Mesenchymal stem cell (in vitro differentiated cells and primary cell): ENCODE data around the gene NOD2.

Source experiments
- DNase-seq: peaks from one replicate; pipeline ENCODE4 v3.0.0-alpha.2; 2013
- H2AFZ ChIP-seq: one replicate; pipeline ENCODE4 v1.6.1; 2013; ENCODE audit warnings: low read depth, mild to moderate bottlenecking, control low read depth, inconsistent platforms, low read length, moderate library complexity
- H2AK5ac ChIP-seq: 2 replicates; pipeline ENCODE4 v1.6.1; 2013; ENCODE audit warnings: low read length, moderate library complexity, mild to moderate bottlenecking, inconsistent platforms; ENCODE audit not compliant: severe bottlenecking
- H2BK120ac ChIP-seq: one replicate; pipeline ENCODE4 v1.6.1; 2013; ENCODE audit warnings: low read depth, mild to moderate bottlenecking, inconsistent platforms, low read length, moderate library complexity
- H2BK12ac ChIP-seq, 2 experiments: one replicate each; pipeline ENCODE4 v1.6.1; 2013; ENCODE audit warnings: inconsistent platforms in 2 of 2, low read length in 2 of 2, mild to moderate bottlenecking in 2 of 2, moderate library complexity in 2 of 2, control low read depth in 1 of 2
- H2BK15ac ChIP-seq: one replicate; pipeline ENCODE4 v1.6.1; 2013; ENCODE audit warnings: mild to moderate bottlenecking, low read depth, inconsistent platforms; ENCODE audit not compliant: poor library complexity, severe bottlenecking
- H2BK5ac ChIP-seq: 2 replicates; pipeline ENCODE4 v1.6.1; 2013; ENCODE audit warnings: low read depth, mild to moderate bottlenecking, low read length, control low read depth, inconsistent platforms; ENCODE audit not compliant: poor library complexity, severe bottlenecking
- H3K14ac ChIP-seq, 2 experiments: one replicate each; pipeline ENCODE4 v1.6.1; 2013; ENCODE audit warnings: inconsistent platforms in 2 of 2, low read length in 2 of 2, control low read depth in 1 of 2, mild to moderate bottlenecking in 1 of 2, moderate library complexity in 1 of 2
- H3K18ac ChIP-seq, 2 experiments: one replicate each; pipeline ENCODE4 v1.6.1; 2013; ENCODE audit warnings: inconsistent platforms in 2 of 2, low read length in 2 of 2, control low read depth in 1 of 2, low read depth in 1 of 2, mild to moderate bottlenecking in 1 of 2
- H3K23ac ChIP-seq, 2 experiments: one replicate each; pipeline ENCODE4 v1.6.1; 2013; ENCODE audit warnings: inconsistent platforms in 2 of 2, low read length in 2 of 2, mild to moderate bottlenecking in 2 of 2, moderate library complexity in 2 of 2, control low read depth in 1 of 2
- H3K27ac ChIP-seq: 2 replicates; pipeline ENCODE4 v1.5.1; 2013; ENCODE audit warnings: mild to moderate bottlenecking, moderate library complexity, low read length, control low read depth, inconsistent platforms; ENCODE audit not compliant: poor library complexity, severe bottlenecking
- H3K27me3 ChIP-seq, 2 experiments: 2 replicates each; pipeline versions ENCODE4 v1.6.1 to v1.7.0; 2013; ENCODE audit warnings: low read length in 2 of 2, mild to moderate bottlenecking in 2 of 2, moderate library complexity in 2 of 2, control low read depth in 1 of 2, inconsistent platforms in 1 of 2; ENCODE audit not compliant: control insufficient read depth in 1 of 2, insufficient read depth in 1 of 2
- H3K36me3 ChIP-seq, 2 experiments: 2 replicates each; pipeline versions ENCODE4 v1.6.1 to v1.7.0; 2013; ENCODE audit warnings: low read length in 2 of 2, control low read depth in 1 of 2, inconsistent platforms in 1 of 2, low read depth in 1 of 2, mild to moderate bottlenecking in 1 of 2; ENCODE audit not compliant: insufficient read depth in 2 of 2, control insufficient read depth in 1 of 2
- H3K4ac ChIP-seq, 2 experiments: one replicate each; pipeline ENCODE4 v1.6.1; 2013; ENCODE audit warnings: inconsistent platforms in 2 of 2, low read length in 2 of 2, mild to moderate bottlenecking in 2 of 2, moderate library complexity in 2 of 2, control low read depth in 1 of 2, low read depth in 1 of 2
- H3K4me1 ChIP-seq: 2 replicates; pipeline ENCODE4 v1.6.1; 2013; ENCODE audit warnings: low read depth, low read length, control low read depth; ENCODE audit not compliant: control insufficient read depth, insufficient read depth
- H3K4me2 ChIP-seq: 2 replicates; pipeline ENCODE4 v1.6.1; 2013; ENCODE audit warnings: low read length, mild to moderate bottlenecking, inconsistent platforms; ENCODE audit not compliant: poor library complexity, severe bottlenecking
- H3K4me3 ChIP-seq, 2 experiments: 2 replicates each; pipeline versions ENCODE4 v1.5.1 to v1.7.0; 2013; ENCODE audit warnings: low read length in 2 of 2, mild to moderate bottlenecking in 2 of 2, control low read depth in 1 of 2, low read depth in 1 of 2; ENCODE audit not compliant: insufficient read depth in 1 of 2
- H3K79me1 ChIP-seq: replicated peaks from 2 replicates; pipeline ENCODE4 v1.6.1; 2013; ENCODE audit warnings: mild to moderate bottlenecking, control low read depth, low read length, inconsistent platforms; ENCODE audit not compliant: poor library complexity, severe bottlenecking
- H3K9ac ChIP-seq: 2 replicates; pipeline ENCODE4 v1.7.0; 2013; ENCODE audit warnings: mild to moderate bottlenecking, low read length, moderate library complexity
- H3K9me3 ChIP-seq: 2 replicates; pipeline ENCODE4 v1.7.0; 2013; ENCODE audit warnings: mild to moderate bottlenecking, low read length; ENCODE audit not compliant: control insufficient read depth
- H4K8ac ChIP-seq: one replicate; pipeline ENCODE4 v1.6.1; 2013; ENCODE audit warnings: inconsistent platforms, mild to moderate bottlenecking, low read length, moderate library complexity
- H4K91ac ChIP-seq: one replicate; pipeline ENCODE4 v1.6.1; 2013; ENCODE audit warnings: mild to moderate bottlenecking, low read length, inconsistent platforms
- WGBS: methylation state at CpG from one replicate; pipeline ENCODE4 v1.1.7; 2013; ENCODE audit warnings: mixed read lengths; 5-methylcytosine and 5-hydroxymethylcytosine counted together

Gene NOD2

GRCh38 chr16:50747207-50747956, 54.0 kb downstream of the NOD2 start:
- no peak overlapping the region for H3K4me3 ChIP-seq
- H3K14ac ChIP-seq, result no peak overlapping the region
- H3K4ac ChIP-seq, result no peak overlapping the region
- no peak overlapping the region for H4K8ac ChIP-seq
- peak; percentile 9 for DNase-seq
- no peak overlapping the region for H2AFZ ChIP-seq
- peak overlapping the region; percentile 22 for H3K9ac ChIP-seq
- peaks cover 20% of the 10 kb centered on the region for H3K79me1 ChIP-seq
- no peak overlapping the region for H2BK5ac ChIP-seq
- 92% methylated on average over 7 of the region's 7 CpGs for WGBS
- H3K27ac ChIP-seq, result no peak overlapping the region
- H3K27me3 ChIP-seq, result no peaks in the 10 kb centered on the region
- no peaks in the 10 kb centered on the region for H3K9me3 ChIP-seq
- H3K4me2 ChIP-seq, result no peak overlapping the region
- no peak overlapping the region for H4K91ac ChIP-seq
- no peak overlapping the region for H2BK15ac ChIP-seq
- peaks cover 3 to 54% of the 10 kb centered on the region in 2 experiments for H3K36me3 ChIP-seq
- no peak overlapping the region for H3K18ac ChIP-seq
- peaks cover 8% of the 10 kb centered on the region for H3K4me1 ChIP-seq
- H2AK5ac ChIP-seq, result no peak overlapping the region
- no peak overlapping the region for H2BK120ac ChIP-seq
- H3K23ac ChIP-seq, result no peak overlapping the region
- no peak overlapping the region for H2BK12ac ChIP-seq

DNA sequence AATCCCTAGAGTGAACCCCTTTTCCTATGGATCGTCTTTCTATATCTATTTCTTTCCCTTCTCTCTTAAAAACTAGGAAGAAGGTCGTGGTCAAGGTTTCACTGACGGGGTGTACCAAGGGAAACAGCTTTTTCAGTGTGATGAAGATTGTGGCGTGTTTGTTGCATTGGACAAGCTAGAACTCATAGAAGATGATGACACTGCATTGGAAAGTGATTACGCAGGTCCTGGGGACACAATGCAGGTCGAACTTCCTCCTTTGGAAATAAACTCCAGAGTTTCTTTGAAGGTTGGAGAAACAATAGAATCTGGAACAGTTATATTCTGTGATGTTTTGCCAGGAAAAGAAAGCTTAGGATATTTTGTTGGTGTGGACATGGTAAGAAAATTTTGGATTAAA, 58.1 kb downstream of the NOD2 start:
- H3K4me2 ChIP-seq, result no peak overlapping the region
- H2BK120ac ChIP-seq, result no peak overlapping the region
- no peak overlapping the region for H3K4ac ChIP-seq
- no peak overlapping the region for H3K23ac ChIP-seq
- H3K14ac ChIP-seq, result no peak overlapping the region
- no peaks in the 10 kb centered on the region for H3K9me3 ChIP-seq
- DNase-seq, result no peak
- no peak overlapping the region for H3K18ac ChIP-seq
- H3K9ac ChIP-seq, result no peak overlapping the region
- no peaks in the 10 kb centered on the region for H3K4me1 ChIP-seq
- H4K8ac ChIP-seq, result no peak overlapping the region
- WGBS, result 95% methylated on average over 6 of the region's 6 CpGs
- no peak overlapping the region for H2BK12ac ChIP-seq
- H2AK5ac ChIP-seq, result no peak overlapping the region
- no peak overlapping the region for H3K4me3 ChIP-seq
- no peaks in the 10 kb centered on the region for H3K27me3 ChIP-seq
- no peak overlapping the region for H2BK5ac ChIP-seq
- no peak overlapping the region for H2BK15ac ChIP-seq
- no peak overlapping the region for H2AFZ ChIP-seq
- H3K36me3 ChIP-seq, result peaks cover 0 to 86% of the 10 kb centered on the region in 2 experiments
- H3K79me1 ChIP-seq, result peaks cover 16% of the 10 kb centered on the region
- H3K27ac ChIP-seq, result no peak overlapping the region
- H4K91ac ChIP-seq, result no peak overlapping the region

DNA sequence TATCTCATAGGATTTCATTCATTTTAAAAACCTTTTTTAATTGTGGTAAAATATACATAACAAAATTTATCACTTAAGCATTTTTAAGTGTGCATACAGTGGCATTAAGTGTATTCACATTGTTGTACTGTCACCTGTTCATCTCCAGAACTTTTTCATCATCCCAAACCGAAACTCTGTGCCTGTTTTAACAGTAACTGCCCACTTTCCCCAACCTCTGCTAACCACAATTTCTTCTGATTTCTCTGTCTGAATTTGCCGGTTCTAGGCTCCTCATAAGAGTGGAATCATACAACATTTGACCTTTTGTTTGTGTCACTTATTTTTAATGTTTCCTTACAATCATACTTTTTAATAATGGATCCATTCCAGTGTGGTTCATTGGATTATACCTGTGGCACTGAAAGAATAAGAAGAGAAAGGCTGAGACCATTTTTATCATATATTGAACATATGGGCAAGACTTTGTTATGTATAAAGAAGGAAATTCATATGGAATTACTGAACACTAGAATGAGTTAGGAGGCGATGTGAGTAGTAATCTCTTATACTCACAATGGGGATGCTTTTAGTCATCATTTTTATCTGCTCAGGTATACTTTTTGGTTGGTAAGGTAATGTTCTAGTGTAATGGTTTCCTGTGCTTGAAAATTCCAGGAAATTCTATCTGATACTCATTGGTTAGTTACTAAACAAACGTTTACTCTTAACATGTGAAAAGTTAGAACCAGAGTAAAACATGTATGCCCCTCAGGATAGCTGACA, 59.2 kb downstream of the NOD2 start:
- Histone ChIP-seq H3K18ac (no peak overlapping the region), H3K14ac (no peak overlapping the region), H4K8ac (no peak overlapping the region), H3K4me2 (no peak overlapping the region), H3K23ac (no peak overlapping the region), H4K91ac (no peak overlapping the region), H2BK15ac (no peak overlapping the region), H3K27me3 (no peaks in the 10 kb centered on the region), H3K79me1 (peaks cover 13% of the 10 kb centered on the region), H3K27ac (no peak overlapping the region), H2BK120ac (no peak overlapping the region), H3K9me3 (no peaks in the 10 kb centered on the region), H3K4me3 (no peak overlapping the region), H3K36me3 (peaks cover 0 to 88% of the 10 kb centered on the region in 2 experiments), H2AK5ac (no peak overlapping the region), H3K9ac (no peak overlapping the region), H2BK5ac (no peak overlapping the region), H2AFZ (no peak overlapping the region), H3K4me1 (no peaks in the 10 kb centered on the region), H2BK12ac (no peak overlapping the region), H3K4ac (no peak overlapping the region)
- no peak for DNase-seq
- WGBS, result 93% methylated on average over 3 of the region's 4 CpGs

- DNase-seq, result no peak
- no peaks in the 10 kb centered on the region for H3K9me3 ChIP-seq
- no peak overlapping the region for H3K4me3 ChIP-seq
- no peak overlapping the region for H3K4ac ChIP-seq
- H2BK12ac ChIP-seq, result no peak overlapping the region
- no peaks in the 10 kb centered on the region for H3K4me1 ChIP-seq
- no peak overlapping the region for H4K8ac ChIP-seq
- H2BK120ac ChIP-seq, result no peak overlapping the region
- no peak overlapping the region for H3K9ac ChIP-seq
- no peak overlapping the region for H3K23ac ChIP-seq
- no peak overlapping the region for H3K4me2 ChIP-seq
- no peak overlapping the region for H2AK5ac ChIP-seq
- no peak overlapping the region for H2AFZ ChIP-seq
- H3K79me1 ChIP-seq, result peaks cover 6% of the 10 kb centered on the region
- H4K91ac ChIP-seq, result no peak overlapping the region
- H3K14ac ChIP-seq, result no peak overlapping the region
- H2BK5ac ChIP-seq, result no peak overlapping the region
- H2BK15ac ChIP-seq, result no peak overlapping the region
- no peak overlapping the region for H3K18ac ChIP-seq
- WGBS, result 89% methylated on average over 3 of the region's 3 CpGs
- H3K27ac ChIP-seq, result no peak overlapping the region
- no peaks in the 10 kb centered on the region for H3K27me3 ChIP-seq
- peaks cover 0 to 79% of the 10 kb centered on the region in 2 experiments for H3K36me3 ChIP-seq
Observed at GRCh38 chr16:50756473-50756872, 63.1 kb downstream of the NOD2 start.
